ENCODE data around the gene SUCLG2.
A peak's percentile ranks its signal among the peaks of the same experiment; 100 is the strongest.

Gene SUCLG2

DNA sequence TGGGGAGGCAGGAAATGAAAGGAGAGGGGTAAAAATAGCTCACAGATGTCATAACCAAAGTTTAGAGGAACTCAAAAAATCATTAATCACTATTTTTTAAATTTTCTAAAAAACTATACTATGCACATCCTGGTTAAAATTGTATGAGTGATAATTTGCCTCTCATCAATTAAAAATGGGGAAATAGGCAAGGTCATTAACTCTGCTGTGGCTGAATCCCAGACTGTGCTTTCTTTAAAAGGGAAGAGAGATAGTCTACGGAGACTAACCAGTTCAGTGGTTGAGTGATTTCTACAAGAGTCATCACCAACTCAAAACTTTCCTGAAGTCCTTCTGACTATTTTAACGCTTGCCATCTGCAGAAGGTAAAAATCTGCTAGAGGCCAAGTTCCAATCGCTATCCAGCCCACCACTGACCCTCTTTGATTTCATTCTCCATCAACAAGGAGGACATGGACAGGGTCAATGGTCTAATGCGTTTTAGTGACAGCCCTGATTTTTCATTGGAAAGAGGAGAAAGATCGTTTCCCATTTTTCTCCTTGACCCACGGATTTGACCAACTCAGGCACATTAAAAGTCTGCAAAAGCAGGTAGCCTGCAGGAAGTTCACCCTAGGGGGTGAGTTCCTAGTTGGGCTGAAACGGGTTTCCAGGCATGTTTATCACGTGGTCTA lies 850 bp downstream of the SUCLG2 start:
- DNase-seq (ENCODE audit: low read depth) = no peak
- TF ChIP-seq, protein P1, sequence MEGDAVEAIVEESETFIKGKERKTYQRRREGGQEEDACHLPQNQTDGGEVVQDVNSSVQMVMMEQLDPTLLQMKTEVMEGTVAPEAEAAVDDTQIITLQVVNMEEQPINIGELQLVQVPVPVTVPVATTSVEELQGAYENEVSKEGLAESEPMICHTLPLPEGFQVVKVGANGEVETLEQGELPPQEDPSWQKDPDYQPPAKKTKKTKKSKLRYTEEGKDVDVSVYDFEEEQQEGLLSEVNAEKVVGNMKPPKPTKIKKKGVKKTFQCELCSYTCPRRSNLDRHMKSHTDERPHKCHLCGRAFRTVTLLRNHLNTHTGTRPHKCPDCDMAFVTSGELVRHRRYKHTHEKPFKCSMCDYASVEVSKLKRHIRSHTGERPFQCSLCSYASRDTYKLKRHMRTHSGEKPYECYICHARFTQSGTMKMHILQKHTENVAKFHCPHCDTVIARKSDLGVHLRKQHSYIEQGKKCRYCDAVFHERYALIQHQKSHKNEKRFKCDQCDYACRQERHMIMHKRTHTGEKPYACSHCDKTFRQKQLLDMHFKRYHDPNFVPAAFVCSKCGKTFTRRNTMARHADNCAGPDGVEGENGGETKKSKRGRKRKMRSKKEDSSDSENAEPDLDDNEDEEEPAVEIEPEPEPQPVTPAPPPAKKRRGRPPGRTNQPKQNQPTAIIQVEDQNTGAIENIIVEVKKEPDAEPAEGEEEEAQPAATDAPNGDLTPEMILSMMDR (conservative IDR thresholded peaks at IDR 0.05; ENCODE audit: low read depth, low read length) = no peak
- peak overlapping the region; percentile 78 for H3K4me3 ChIP-seq (ENCODE audit: low read length)

DNA sequence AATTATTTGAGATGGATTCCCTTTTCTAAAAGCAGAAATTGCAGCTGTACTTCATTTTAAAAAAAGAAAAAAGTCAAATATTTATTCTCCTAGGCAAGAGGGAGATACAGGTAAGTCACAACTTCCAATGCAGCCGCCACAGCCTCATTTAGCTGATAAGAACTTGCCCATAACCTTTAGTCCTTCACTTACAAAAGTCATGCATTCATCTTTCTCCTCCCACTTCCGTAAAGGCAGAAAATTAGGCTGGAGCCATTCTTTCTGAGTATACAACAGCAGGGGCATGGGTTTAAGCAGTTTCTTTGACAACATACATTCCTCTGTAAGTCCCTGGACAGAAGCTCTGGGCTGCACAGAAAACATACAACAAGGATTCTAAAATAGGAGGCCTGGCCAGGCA lies 4.3 kb downstream of the SUCLG2 start:
- no peak for DNase-seq (ENCODE audit: low read depth)
- H3K4me3 ChIP-seq (ENCODE audit: low read length) = no peak overlapping the region
- TF ChIP-seq, protein P1 (conservative IDR thresholded peaks at IDR 0.05; ENCODE audit: low read depth, low read length) = no peak

DNA sequence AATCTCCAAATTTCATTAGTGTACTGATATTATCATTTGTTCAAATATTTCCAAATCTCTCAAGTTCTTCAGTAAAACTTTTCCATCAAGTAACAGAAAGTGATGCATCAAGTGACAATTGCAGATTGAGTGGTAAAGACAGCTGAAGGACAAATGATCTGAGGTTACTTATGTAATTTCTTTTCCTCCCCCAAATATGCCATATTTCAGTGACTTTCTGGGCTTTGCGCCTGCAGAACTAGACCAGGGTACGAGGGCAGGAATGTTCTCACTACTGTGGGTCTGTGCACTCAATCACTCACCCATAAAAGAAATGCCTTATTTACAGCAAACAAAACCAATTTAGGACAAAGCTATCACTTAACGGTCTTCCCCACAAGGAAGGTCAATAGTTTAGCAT lies 4.7 kb downstream of the SUCLG2 start:
- no peak for DNase-seq (ENCODE audit: low read depth)
- no peak overlapping the region for H3K4me3 ChIP-seq (ENCODE audit: low read length)
- TF ChIP-seq, protein P1 (conservative IDR thresholded peaks at IDR 0.05; ENCODE audit: low read depth, low read length) = no peak

DNA sequence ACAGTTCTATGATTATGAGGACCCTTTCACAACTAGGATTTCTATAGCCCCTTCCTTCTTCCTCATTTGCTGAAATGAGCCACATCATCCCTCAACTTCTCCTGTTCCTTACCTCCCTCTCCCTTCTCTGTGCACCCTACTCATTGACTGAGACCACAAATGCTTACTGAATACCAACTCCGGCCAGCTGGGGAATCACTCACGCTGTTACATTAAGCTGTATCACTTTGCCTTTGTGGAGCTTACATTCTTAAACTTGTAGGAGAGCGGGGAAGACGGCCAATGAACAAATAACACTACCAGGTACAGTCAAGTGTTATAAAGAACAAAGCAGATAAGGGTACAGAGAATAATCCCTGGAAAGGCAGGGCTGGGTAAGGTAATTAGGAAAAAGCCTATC lies 5.7 kb downstream of the SUCLG2 start:
- no peak overlapping the region for H3K4me3 ChIP-seq (ENCODE audit: low read length)
- TF ChIP-seq, protein P1 (conservative IDR thresholded peaks at IDR 0.05; ENCODE audit: low read depth, low read length) = no peak
- peak; percentile 40 for DNase-seq (ENCODE audit: low read depth)

DNA sequence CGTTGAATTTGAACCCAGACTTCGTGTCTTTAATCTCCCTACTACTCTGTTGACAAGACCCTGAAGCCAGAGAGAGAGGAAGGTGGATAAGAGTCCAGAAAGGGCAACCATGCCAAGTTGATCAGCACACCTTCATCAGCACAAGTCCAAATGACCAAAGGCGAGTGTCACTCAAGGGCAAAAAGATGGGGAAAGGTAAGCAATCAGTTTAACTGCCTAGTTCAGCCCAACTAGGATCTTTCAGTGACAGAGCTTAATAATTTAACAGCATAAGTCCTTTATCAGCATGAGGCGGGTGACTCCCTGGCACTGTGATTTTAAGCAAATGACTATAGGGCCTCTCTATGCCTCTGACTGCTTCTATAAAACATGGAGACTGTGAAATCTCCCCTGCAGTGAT lies 6.2 kb downstream of the SUCLG2 start:
- TF ChIP-seq, protein P1 (conservative IDR thresholded peaks at IDR 0.05; ENCODE audit: low read depth, low read length) = no peak
- no peak for DNase-seq (ENCODE audit: low read depth)
- no peak overlapping the region for H3K4me3 ChIP-seq (ENCODE audit: low read length)

DNA sequence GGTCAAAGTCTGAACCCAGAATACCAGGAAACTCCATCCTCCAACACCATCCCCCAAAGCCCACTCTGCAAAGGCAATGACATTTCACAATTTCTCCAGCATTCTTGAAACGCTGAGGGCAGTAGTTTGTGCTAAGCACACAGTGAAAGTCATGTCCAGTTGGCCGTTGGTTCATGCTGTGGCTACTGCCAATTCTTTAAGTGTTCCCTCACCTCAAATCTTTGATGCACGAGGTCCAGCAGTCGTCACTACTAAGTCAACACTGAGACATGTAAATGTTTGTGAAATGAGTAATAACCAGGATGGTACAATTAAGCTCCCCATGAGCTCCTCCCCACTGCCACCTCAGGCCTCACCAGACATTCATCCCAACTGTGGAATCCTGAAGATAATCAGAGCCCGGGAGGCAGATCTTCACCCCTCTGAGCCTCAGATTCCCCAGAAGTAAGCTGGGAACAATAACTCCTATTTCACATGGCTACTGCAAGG lies 7.0 kb downstream of the SUCLG2 start:
- TF ChIP-seq, protein P1 (conservative IDR thresholded peaks at IDR 0.05; ENCODE audit: low read depth, low read length) = no peak
- DNase-seq (ENCODE audit: low read depth) = peak; percentile 95
- H3K4me3 ChIP-seq (ENCODE audit: low read length) = no peak overlapping the region

DNA sequence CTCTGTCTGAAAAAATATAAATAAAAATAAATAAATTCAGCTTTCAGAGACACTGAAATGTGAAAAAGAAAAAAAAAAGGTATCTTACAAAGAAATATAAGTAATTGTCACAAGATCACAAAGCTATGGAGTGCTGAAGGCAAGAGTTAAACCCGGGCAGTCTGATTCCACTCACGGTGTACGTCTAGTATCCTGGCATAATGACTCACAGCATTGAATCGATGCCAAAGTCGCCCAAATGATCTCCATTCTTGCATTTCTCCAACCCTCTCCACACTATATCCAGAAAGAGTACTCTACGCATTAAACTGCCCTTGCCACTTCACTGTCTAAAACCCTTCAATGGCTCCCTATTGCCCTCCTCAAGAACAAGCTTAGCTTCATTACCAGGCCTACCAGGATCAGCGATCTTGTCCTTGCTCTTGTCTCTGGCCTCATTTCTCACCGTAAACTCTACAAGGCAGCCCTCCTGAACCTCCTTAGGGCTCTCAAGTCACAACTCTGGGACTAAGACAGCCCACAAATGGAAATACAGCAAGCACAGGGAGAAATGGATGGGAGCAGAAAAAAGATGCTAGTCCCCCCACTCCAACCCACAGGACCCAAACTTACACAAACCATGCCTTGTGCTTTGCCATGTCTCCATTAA lies 7.7 kb downstream of the SUCLG2 start:
- H3K4me3 ChIP-seq (ENCODE audit: low read length) = no peak overlapping the region
- TF ChIP-seq, protein P1 (conservative IDR thresholded peaks at IDR 0.05; ENCODE audit: low read depth, low read length) = no peak
- no peak for DNase-seq (ENCODE audit: low read depth)
